Adrenal gland (tissue), 12 donors: Measurements from ENCODE around the gene ASB16. TPM values are rescaled to one million over a fixed set of nuclear protein-coding genes. Genes with fewer than 3 reads are reported as not detected.

Experiments used
- DNase-seq, 7 donors: peaks; one replicate each; pipeline ENCODE4 v3.0.0-alpha.2; 2019 to 2020
- H3K27ac ChIP-seq, 5 donors: fragments of 200-600 bp; sonication (generic) in 4 of 5; 1 replicate in 3 of 5; 2 replicates in 2 of 5; pipeline versions ENCODE4 v1.5.1 to v1.8.0; 2016 to 2020; ENCODE audit warnings: mild to moderate bottlenecking in 1 of 5
- H3K27me3 ChIP-seq: fragments of 200-600 bp; 2 replicates; pipeline ENCODE4 v1.8.0; 2021
- H3K36me3 ChIP-seq, 2 donors: fragments of 200-600 bp; replicated peaks in 1 of 2; 1 replicate in 1 of 2; 2 replicates in 1 of 2; pipeline versions ENCODE4 v1.5.1 to v1.8.0; 2018 to 2022
- H3K4me1 ChIP-seq, 2 donors: fragments of 200-600 bp; replicated peaks in 1 of 2; 1 replicate in 1 of 2; 2 replicates in 1 of 2; pipeline versions ENCODE4 v1.5.1 to v1.8.0; 2018 to 2021
- H3K4me3 ChIP-seq, 4 donors: fragments of 200-600 bp; sonication (generic) in 3 of 4; one replicate each; pipeline ENCODE4 v1.5.1; 2016 to 2018
- H3K9me3 ChIP-seq, 3 donors: fragments of 200-600 bp; sonication (generic) in 1 of 3; replicated peaks in 1 of 3; 1 replicate in 2 of 3; 2 replicates in 1 of 3; pipeline versions ENCODE4 v1.5.1 to v1.8.0; 2016 to 2021
- CTCF ChIP-seq, 6 experiments: fragments of 450-650 bp in 4 of 6; fragments of 200-600 bp in 2 of 6; sonication (generic) in 1 of 6; IDR thresholded peaks; 1 replicate in 5 of 6; 2 replicates in 1 of 6; pipeline versions ENCODE4 v1.5.1 to v1.8.0; 2016 to 2021; ENCODE audit warnings: antibody characterized with exemption in 6 of 6, mild to moderate bottlenecking in 2 of 6, moderate library complexity in 1 of 6
- POLR2A ChIP-seq, 2 donors: fragments of 450-650 bp; IDR thresholded peaks; one replicate each; pipeline ENCODE4 v1.6.1; 2017; ENCODE audit warnings: antibody characterized with exemption in 2 of 2, mild to moderate bottlenecking in 2 of 2, moderate library complexity in 1 of 2
- WGBS, 4 donors: extraction: QIAGEN DNeasy Blood & Tissue Kit in 2 of 4; methylation state at CpG; one replicate each; pipeline versions ENCODE4 v1.1.5 to v1.1.7; 2013 to 2017; 5-methylcytosine and 5-hydroxymethylcytosine counted together
- intact Hi-C, 2 donors: fragments of 100-400 bp; cut with DNase I; formaldehyde crosslinking; loops; one replicate each; pipeline versions ENCODE4 v1.14.1 to v1.15.0; 2022 to 2023
- polyA plus RNA-seq, 3 donors: library from polyadenylated mRNA; stranded (reverse); fragments of 200-250 nt in 2 of 3; fragments of 350-450 nt in 1 of 3; fragmentation: Illumina TruSeq in 1 of 3; extraction: RNeasy Lipid Tissue Mini Kit (QIAGEN cat#74804) in 1 of 3; gene quantifications; one replicate each; pipeline ENCODE4 v1.2.3, GENCODE V29; 2013 to 2014
- total RNA-seq, 9 donors: library from RNA; depleted of rRNA in 4 of 9; stranded (reverse); fragments of >200 nt in 4 of 9; fragments of 120-200 nt in 1 of 9; fragmentation: NEBNext Ultra II Directional in 1 of 9; extraction: Animal tissue kit (Norgen Biotek cat#: 25700) in 1 of 9; gene quantifications; one replicate each; pipeline versions ENCODE4 v1.1.0 to v1.2.4, GENCODE V29; 2013 to 2023
- donor health status: healthy with polysubstance abuse.
- donor health status: Bipolar disorder and iron deficiency.
- donor health status: DM: yes; HTN: yes; CAD: no.
- donor health status: DM: no; HTN: no; CAD: no.
- donor health status: DM: no; HTN: no; CAD: no.
- donor health status: DM: yes; HTN: yes; CAD: no.

The ASB16 gene
- total and polyA plus RNA-seq, 12 donors = 0.13 to 0.83 (median 0.39) TPM; not detected in 2

GRCh38 chr17:44214230-44214494 lies 43.7 kb downstream of the ASB16 start:
- Histone ChIP-seq H3K36me3 (peaks cover 0 to 46% of the 10 kb centered on the region in 2 donors), H3K4me3 (no peak overlapping the region), H3K9me3 (no peaks in the 10 kb centered on the region), H3K27ac (no peak overlapping the region), H3K4me1 (peaks cover 22 to 50% of the 10 kb centered on the region in 2 donors), H3K27me3 (no peaks in the 10 kb centered on the region)
- intact Hi-C loops = loop anchor here in 1 of 2 donors (5.0 kb wide), 1 partner anchor 138 kb away; no protein-coding TSS in a partner anchor
- no peak for DNase-seq
- 86 to 100% (median 93%) methylated on average over 1 of the region's 1 CpG for WGBS, 4 donors
- TF ChIP-seq CTCF (IDR thresholded peaks at IDR 0.05) = no peak
- TF ChIP-seq POLR2A (IDR thresholded peaks at IDR 0.05) = no peak

- Histone ChIP-seq H3K36me3 (peaks cover 0 to 38% of the 10 kb centered on the region in 2 donors), H3K9me3 (no peaks in the 10 kb centered on the region), H3K27ac (no peak overlapping the region), H3K27me3 (no peaks in the 10 kb centered on the region), H3K4me1 (peaks cover 22 to 50% of the 10 kb centered on the region in 2 donors), H3K4me3 (no peak overlapping the region)
- intact Hi-C loops = loop anchor here in 1 of 2 donors (5.0 kb wide), 1 partner anchor 137 kb away; no protein-coding TSS in a partner anchor
- DNase-seq = no peak
- 85 to 89% (median 86%) methylated on average over 6 of the region's 6 CpGs for WGBS, 4 donors
- TF ChIP-seq CTCF (IDR thresholded peaks at IDR 0.05) (no peak), POLR2A (IDR thresholded peaks at IDR 0.05) (no peak)
Observed at GRCh38 chr17:44214896-44215295, 44.4 kb downstream of the ASB16 start.

GRCh38 chr17:44216173-44216572 lies 45.7 kb downstream of the ASB16 start:
- H3K4me3 ChIP-seq = no peak overlapping the region
- DNase-seq = no peak
- TF ChIP-seq POLR2A (IDR thresholded peaks at IDR 0.05) (no peak), CTCF (IDR thresholded peaks at IDR 0.05) (no peak)
- no peaks in the 10 kb centered on the region for H3K27me3 ChIP-seq
- peaks cover 0 to 32% of the 10 kb centered on the region in 2 donors for H3K36me3 ChIP-seq
- intact Hi-C loops = no loop called here
- H3K9me3 ChIP-seq = no peaks in the 10 kb centered on the region
- H3K27ac ChIP-seq = no peak overlapping the region
- peaks cover 12 to 38% of the 10 kb centered on the region in 2 donors for H3K4me1 ChIP-seq
- whole genome bisulfite sequencing, 4 donors = 67 to 78% (median 72%) methylated on average over 5 of the region's 5 CpGs

- WGBS, 4 donors = 45 to 58% (median 50%) methylated on average over 5 of the region's 5 CpGs
- Histone ChIP-seq H3K9me3 (no peaks in the 10 kb centered on the region), H3K27me3 (no peaks in the 10 kb centered on the region), H3K4me3 (no peak overlapping the region), H3K4me1 (peaks cover 6 to 32% of the 10 kb centered on the region in 2 donors), H3K36me3 (peaks cover 0 to 27% of the 10 kb centered on the region in 2 donors), H3K27ac (no peak overlapping the region)
- no peak for TF ChIP-seq POLR2A (IDR thresholded peaks at IDR 0.05)
- TF ChIP-seq CTCF (IDR thresholded peaks at IDR 0.05) = no peak
- intact Hi-C loops = no loop called here
- DNase-seq = no peak
Observed at GRCh38 chr17:44216694-44217093, 46.2 kb downstream of the ASB16 start.
